HEK293T (cell line): Measurements from ENCODE around the gene RGS7.
"Not testable (repeated sequence)": the region's sequence is repeated elsewhere in the genome, so short reads cannot be mapped to it uniquely, and the experiment has no call there.

Source experiments
- CTCF ChIA-PET: fragments of 350-600 bp; formaldehyde crosslinking; extraction: SDS; loops from one replicate; lab custom pipeline; 2021; ENCODE audit warnings: antibody characterized with exemption, inconsistent platforms; lab: Yijun Ruan, JAX
- POLR2A ChIA-PET: fragments of 350-600 bp; formaldehyde crosslinking; extraction: SDS; loops from one replicate; lab custom pipeline; 2020; ENCODE audit warnings: antibody characterized with exemption, inconsistent platforms; lab: Yijun Ruan, JAX
- DNase-seq: peaks from one replicate; pipeline ENCODE4 v3.0.0; 2012; ENCODE audit warnings: mixed read lengths; ENCODE audit errors: extremely low spot score
- ARNT ChIP-seq: fragments of 450-650 bp; IDR thresholded peaks from 2 replicates; pipeline ENCODE4 v1.6.1; 2017; ENCODE audit warnings: mild to moderate bottlenecking
- BHLHE40 ChIP-seq: fragments of 450-650 bp; IDR thresholded peaks from 2 replicates; pipeline ENCODE4 v1.6.1; 2016; ENCODE audit warnings: mild to moderate bottlenecking, moderate library complexity, borderline replicate concordance
- CTBP1 ChIP-seq: fragments of 450-650 bp; IDR thresholded peaks from 2 replicates; pipeline ENCODE4 v1.6.1; 2016; ENCODE audit warnings: borderline replicate concordance
- ELF4 ChIP-seq: fragments of 450-650 bp; IDR thresholded peaks from 2 replicates; pipeline ENCODE4 v1.6.1; 2017; ENCODE audit warnings: antibody characterized with exemption
- FOXA1 ChIP-seq: fragments of 450-650 bp; IDR thresholded peaks from 2 replicates; pipeline ENCODE4 v1.6.1; 2016; ENCODE audit warnings: mild to moderate bottlenecking
- FOXK2 ChIP-seq: fragments of 450-650 bp; IDR thresholded peaks from 2 replicates; pipeline ENCODE4 v1.6.1; 2016; ENCODE audit warnings: mild to moderate bottlenecking
- FOXM1 ChIP-seq: fragments of 450-650 bp; IDR thresholded peaks from 2 replicates; pipeline ENCODE4 v1.6.1; 2017; ENCODE audit warnings: mild to moderate bottlenecking, borderline replicate concordance
- HDGF ChIP-seq: fragments of 450-650 bp; IDR thresholded peaks from 2 replicates; pipeline ENCODE4 v1.6.1; 2017; ENCODE audit warnings: antibody characterized with exemption, borderline replicate concordance
- L3MBTL2 ChIP-seq: fragments of 450-650 bp; conservative IDR thresholded peaks from 2 replicates; pipeline ENCODE4 v1.6.1; 2016; ENCODE audit warnings: mild to moderate bottlenecking
- LEF1 ChIP-seq: fragments of 450-650 bp; IDR thresholded peaks from 2 replicates; pipeline ENCODE4 v1.6.1; 2017; ENCODE audit warnings: mild to moderate bottlenecking, borderline replicate concordance
- NFRKB ChIP-seq: fragments of 450-650 bp; IDR thresholded peaks from 2 replicates; pipeline ENCODE4 v1.6.1; 2016; ENCODE audit warnings: mild to moderate bottlenecking, moderate library complexity
- SP1 ChIP-seq: fragments of 450-650 bp; IDR thresholded peaks from 2 replicates; pipeline ENCODE4 v1.6.1; 2017
- SUZ12 ChIP-seq: fragments of 450-650 bp; IDR thresholded peaks from 2 replicates; pipeline ENCODE4 v1.6.1; 2016; ENCODE audit warnings: mild to moderate bottlenecking
- TARDBP ChIP-seq: fragments of 450-650 bp; IDR thresholded peaks from 2 replicates; pipeline ENCODE4 v1.6.1; 2016
- ZNF384 ChIP-seq: fragments of 450-650 bp; IDR thresholded peaks from 2 replicates; pipeline ENCODE4 v1.6.1; 2016
- TF ChIP-seq, protein P1 (sequence below): fragments of 450-650 bp; IDR thresholded peaks from 2 replicates; pipeline ENCODE4 v1.6.1; 2016

Gene RGS7

DNA sequence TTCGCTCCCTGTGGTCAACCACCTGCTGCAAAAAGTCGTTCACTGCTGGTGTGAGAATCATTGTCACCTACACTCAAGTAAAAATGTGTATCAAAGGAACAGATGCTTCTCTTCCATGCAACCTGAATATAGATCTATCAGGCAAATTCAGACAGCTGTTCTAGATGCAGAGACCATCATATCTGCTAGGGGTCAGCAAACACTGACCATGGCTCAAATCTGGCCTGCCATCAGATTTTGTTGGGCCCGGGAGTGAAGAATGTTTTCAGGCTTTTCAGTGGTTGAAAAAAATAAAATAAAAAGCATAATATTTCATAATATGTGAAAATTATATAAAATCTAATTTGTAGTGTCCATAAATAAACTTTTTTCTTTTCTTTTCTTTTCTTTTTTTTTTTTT is 199.6 kb downstream of the RGS7 start:
- DNase-seq, result no peak
- ChIA-PET POLR2A (no interaction called here), CTCF (interaction anchor here (0.9 kb wide), 1 partner anchor 87 kb away, joined by 3 read pairs; no protein-coding TSS in a partner anchor)
- TF ChIP-seq CTBP1 (no peak), FOXK2 (no peak), LEF1 (no peak), NFRKB (no peak), ARNT (no peak), FOXA1 (no peak), ELF4 (no peak), ZNF384 (no peak)
- TF ChIP-seq, protein P1, sequence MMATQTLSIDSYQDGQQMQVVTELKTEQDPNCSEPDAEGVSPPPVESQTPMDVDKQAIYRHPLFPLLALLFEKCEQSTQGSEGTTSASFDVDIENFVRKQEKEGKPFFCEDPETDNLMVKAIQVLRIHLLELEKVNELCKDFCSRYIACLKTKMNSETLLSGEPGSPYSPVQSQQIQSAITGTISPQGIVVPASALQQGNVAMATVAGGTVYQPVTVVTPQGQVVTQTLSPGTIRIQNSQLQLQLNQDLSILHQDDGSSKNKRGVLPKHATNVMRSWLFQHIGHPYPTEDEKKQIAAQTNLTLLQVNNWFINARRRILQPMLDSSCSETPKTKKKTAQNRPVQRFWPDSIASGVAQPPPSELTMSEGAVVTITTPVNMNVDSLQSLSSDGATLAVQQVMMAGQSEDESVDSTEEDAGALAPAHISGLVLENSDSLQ, result no peak

DNA sequence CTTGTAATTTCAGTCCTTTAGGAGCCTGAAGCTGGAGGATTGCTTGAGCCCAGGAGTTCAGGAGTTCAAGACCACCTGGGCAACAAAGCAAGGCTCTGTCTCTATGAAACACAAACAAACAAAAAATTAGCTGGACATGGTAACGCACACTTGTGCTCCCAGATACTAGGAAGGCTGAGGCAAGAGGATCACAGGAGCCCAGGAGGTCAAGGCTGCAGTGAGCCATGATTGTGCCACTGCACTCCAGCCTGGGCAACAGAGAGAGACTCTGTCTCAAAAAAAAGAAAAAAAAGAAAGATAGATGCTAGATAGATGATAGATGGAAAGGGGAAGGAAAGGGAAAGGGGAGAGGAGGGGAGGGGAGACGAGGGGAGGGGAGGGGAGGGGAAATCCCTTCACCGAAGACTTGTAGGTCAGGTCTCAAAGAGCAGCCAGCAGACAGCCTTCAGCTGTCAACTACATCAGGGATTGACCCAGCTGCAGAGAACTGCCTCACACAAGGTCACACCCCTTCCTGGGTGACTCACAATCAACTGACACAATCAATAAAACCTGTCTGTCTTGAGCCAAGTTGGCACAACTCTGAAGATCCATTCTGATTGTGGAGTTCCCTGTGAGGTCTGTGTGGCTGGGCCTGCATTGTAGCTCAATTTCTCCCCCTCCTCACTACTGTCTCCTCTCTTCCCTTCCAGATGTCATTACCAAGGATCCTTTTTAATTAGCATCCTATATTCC is 200.6 kb downstream of the RGS7 start:
- TF ChIP-seq, protein P1, result peak; percentile 47
- no peak for TF ChIP-seq L3MBTL2
- CTCF ChIA-PET, result interaction anchor here (0.9 kb wide), 1 partner anchor 86 kb away, joined by 3 read pairs; no protein-coding TSS in a partner anchor
- POLR2A ChIA-PET, result no interaction called here

GRCh38 chr1:241145881-241146280 is 211.1 kb downstream of the RGS7 start:
- CTCF ChIA-PET, result no interaction called here
- DNase-seq, result no peak
- POLR2A ChIA-PET, result no interaction called here
- TF ChIP-seq ARNT (no peak), TARDBP (no peak), ZNF384 (no peak), BHLHE40 (no peak), FOXM1 (no peak), CTBP1 (no peak), FOXK2 (no peak), SUZ12 (no peak), ELF4 (no peak), LEF1 (no peak), NFRKB (no peak)

More for the DNA sequence above, 200.6 kb downstream of the RGS7 start:
- DNase-seq, result no peak

GRCh38 chr1:241143765-241144442 is 213.1 kb downstream of the RGS7 start:
- TF ChIP-seq SP1, result no peak
- no peak for TF ChIP-seq LEF1
- no peak for TF ChIP-seq FOXA1
- TF ChIP-seq TARDBP, result no peak
- TF ChIP-seq ELF4, result no peak
- no peak for TF ChIP-seq ARNT
- no peak for TF ChIP-seq ZNF384
- no peak for DNase-seq
- POLR2A ChIA-PET, result no interaction called here
- CTCF ChIA-PET, result no interaction called here

- DNase-seq, result no peak
- CTCF ChIA-PET, result no interaction called here
- TF ChIP-seq FOXM1 (no peak), NFRKB (no peak), CTBP1 (no peak), ARNT (no peak), HDGF (no peak), ZNF384 (no peak), BHLHE40 (no peak), LEF1 (no peak), TARDBP (no peak), L3MBTL2 (no peak), SUZ12 (no peak), FOXA1 (no peak), ELF4 (no peak), SP1 (no peak), FOXK2 (no peak)
- TF ChIP-seq, protein P1, result no peak
- POLR2A ChIA-PET, result no interaction called here
Measured at GRCh38 chr1:241142493-241142892, 214.5 kb downstream of the RGS7 start.

DNA sequence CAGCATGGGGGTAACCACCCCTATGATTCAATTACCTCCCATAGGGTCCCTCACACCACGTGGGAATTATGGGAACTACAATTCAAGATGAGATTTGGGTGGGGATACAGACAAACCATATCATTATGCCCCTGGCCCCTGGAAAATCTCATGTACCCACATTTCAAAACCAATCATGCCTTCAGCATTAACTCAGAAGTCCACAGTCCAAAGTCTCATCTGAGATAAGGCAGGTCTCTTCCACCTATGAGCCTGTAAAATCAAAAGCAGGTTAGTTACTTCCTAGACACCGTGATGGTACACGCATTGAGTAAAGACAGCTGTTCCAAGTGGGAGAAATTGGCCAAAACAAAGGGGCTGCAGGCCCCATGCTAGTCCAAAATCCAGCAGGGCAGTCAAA is 215.4 kb downstream of the RGS7 start:
- CTCF ChIA-PET, POLR2A ChIA-PET, DNase-seq: not testable (repeated sequence)

- no peak for DNase-seq
- TF ChIP-seq L3MBTL2 (no peak), FOXM1 (no peak), BHLHE40 (no peak), SP1 (no peak), ARNT (no peak), CTBP1 (no peak), ZNF384 (no peak), FOXA1 (no peak)
- POLR2A ChIA-PET, result no interaction called here
- CTCF ChIA-PET, result no interaction called here
Measured at GRCh38 chr1:241140670-241141069, 216.3 kb downstream of the RGS7 start.
